OCI-LY7 (cell line): ENCODE measurements around the gene TMEM158. TPM values are rescaled to one million over a fixed set of nuclear protein-coding genes. Genes with fewer than 3 reads are reported as not detected.

Experiments used
- BruUV-seq: library from RNA; stranded (reverse); fragments of 400-500 nt; replicated peaks from 2 replicates; lab custom pipeline; 2021; lab: Mats Ljungman, UMichigan
- CTCF ChIA-PET: fragments of 300-600 bp; sonication (Branson Sonifier 250); formaldehyde crosslinking; loops from one replicate; lab custom pipeline; 2022; ENCODE audit warnings: antibody characterized with exemption; ENCODE audit not compliant: unreplicated experiment; lab: Charles Lee
- POLR2A ChIA-PET: fragments of 300-600 bp; sonication (Branson Sonifier 250); formaldehyde crosslinking; loops from one replicate; lab custom pipeline; 2022; ENCODE audit warnings: antibody characterized with exemption; lab: Charles Lee
- DNase-seq: peaks from one replicate; pipeline ENCODE4 v3.0.0-alpha.2; 2015; ENCODE audit warnings: low spot score
- H2AFZ ChIP-seq: fragments of 200-600 bp; sonication (generic), shearing (Covaris generic); 2 replicates; pipeline ENCODE4 v1.6.1; 2014; ENCODE audit warnings: mild to moderate bottlenecking, antibody characterized with exemption, low read length, moderate library complexity
- H3K27ac ChIP-seq: fragments of 200-600 bp; sonication (generic); 2 replicates; pipeline ENCODE4 v1.5.1; 2014; ENCODE audit warnings: mixed run types, low read depth, mild to moderate bottlenecking, moderate library complexity, low read length, inconsistent platforms; ENCODE audit not compliant: poor library complexity, severe bottlenecking
- H3K36me3 ChIP-seq: fragments of 200-600 bp; sonication (generic); 2 replicates; pipeline ENCODE4 v1.6.1; 2014; ENCODE audit warnings: mild to moderate bottlenecking, antibody characterized with exemption, low read length, moderate library complexity, mixed read lengths; ENCODE audit not compliant: insufficient read depth
- H3K4me1 ChIP-seq: fragments of 200-600 bp; sonication (generic); 2 replicates; pipeline ENCODE4 v1.5.1; 2014; ENCODE audit warnings: mild to moderate bottlenecking, low read length; ENCODE audit not compliant: insufficient read depth, poor library complexity, severe bottlenecking
- H3K4me2 ChIP-seq: fragments of 200-600 bp; sonication (generic); 2 replicates; pipeline ENCODE4 v1.6.1; 2014; ENCODE audit warnings: mild to moderate bottlenecking, low read length
- H3K4me3 ChIP-seq: fragments of 200-600 bp; sonication (generic); 2 replicates; pipeline ENCODE4 v1.5.1; 2014; ENCODE audit warnings: mild to moderate bottlenecking, low read depth, low read length; ENCODE audit not compliant: poor library complexity, severe bottlenecking
- H3K79me2 ChIP-seq: fragments of 200-600 bp; sonication (generic); 2 replicates; pipeline ENCODE4 v1.6.1; 2016; ENCODE audit warnings: low read depth, mild to moderate bottlenecking, low read length, moderate library complexity, mixed read lengths; ENCODE audit not compliant: insufficient read depth
- H3K9me2 ChIP-seq: fragments of 200-600 bp; sonication (generic); 2 replicates; pipeline ENCODE4 v1.6.1; 2016; ENCODE audit warnings: mild to moderate bottlenecking, low read length, mixed read lengths; ENCODE audit not compliant: insufficient read depth
- H3K9me3 ChIP-seq: fragments of 200-600 bp; sonication (generic); 2 replicates; pipeline ENCODE4 v1.6.1; 2014; ENCODE audit warnings: mild to moderate bottlenecking, mixed run types, low read length, mixed read lengths
- H4K20me1 ChIP-seq: fragments of 200-600 bp; sonication (generic); 2 replicates; pipeline ENCODE4 v1.6.1; 2014; ENCODE audit warnings: mild to moderate bottlenecking, antibody characterized with exemption, low read length, moderate library complexity, mixed read lengths; ENCODE audit not compliant: insufficient read depth
- EZH2phosphoT487 ChIP-seq: fragments of 200-600 bp; sonication (generic); IDR thresholded peaks from 2 replicates; pipeline ENCODE4 v1.6.1; 2018; ENCODE audit warnings: low read depth, borderline replicate concordance, mild to moderate bottlenecking, mixed run types, antibody characterized with exemption, low read length, moderate library complexity, mixed read lengths
- intact Hi-C: fragments of 100-400 bp; cut with micrococcal nuclease; formaldehyde crosslinking; loops from one replicate; pipeline ENCODE4 v1.10.0; 2022; ENCODE audit not compliant: unreplicated experiment
- total RNA-seq, 2 experiments: library from RNA; depleted of rRNA in 1 of 2; stranded (reverse); fragments of >200 nt in 1 of 2; shearing (Covaris generic) in 1 of 2; gene quantifications; 2 replicates each; pipeline ENCODE4 v1.2.3, GENCODE V29; 2014 to 2022
- TF ChIP-seq, protein P1 (sequence below): fragments of 200-600 bp; sonication (generic); conservative IDR thresholded peaks from 2 replicates; pipeline ENCODE4 v1.5.1; 2014; ENCODE audit warnings: mild to moderate bottlenecking, antibody characterized with exemption, low read length, moderate library complexity, mixed read lengths

The TMEM158 gene
- total RNA-seq, 2 experiments from 2014 or later = not detected

DNA sequence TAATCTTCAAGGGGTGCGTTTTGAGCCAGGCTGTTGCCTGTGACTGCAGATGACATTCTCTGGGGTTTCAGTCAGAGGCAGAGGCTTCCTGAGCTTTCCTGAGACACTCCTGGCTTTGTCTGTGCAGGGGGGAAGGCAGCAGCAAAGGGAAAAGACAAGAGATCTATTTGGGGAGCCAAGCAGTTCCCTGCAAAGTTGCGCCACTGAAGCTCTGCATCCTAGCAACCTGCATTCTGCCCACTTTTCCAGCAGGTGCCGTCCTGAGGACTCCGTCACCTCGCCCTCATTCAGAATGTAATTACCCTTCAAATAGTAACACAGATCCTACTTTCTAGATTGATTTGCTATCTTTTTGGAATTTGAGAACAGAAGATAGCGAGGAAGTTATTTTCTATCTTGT, 1.9 kb upstream of the TMEM158 start:
- POLR2A ChIA-PET = no interaction called here

DNA sequence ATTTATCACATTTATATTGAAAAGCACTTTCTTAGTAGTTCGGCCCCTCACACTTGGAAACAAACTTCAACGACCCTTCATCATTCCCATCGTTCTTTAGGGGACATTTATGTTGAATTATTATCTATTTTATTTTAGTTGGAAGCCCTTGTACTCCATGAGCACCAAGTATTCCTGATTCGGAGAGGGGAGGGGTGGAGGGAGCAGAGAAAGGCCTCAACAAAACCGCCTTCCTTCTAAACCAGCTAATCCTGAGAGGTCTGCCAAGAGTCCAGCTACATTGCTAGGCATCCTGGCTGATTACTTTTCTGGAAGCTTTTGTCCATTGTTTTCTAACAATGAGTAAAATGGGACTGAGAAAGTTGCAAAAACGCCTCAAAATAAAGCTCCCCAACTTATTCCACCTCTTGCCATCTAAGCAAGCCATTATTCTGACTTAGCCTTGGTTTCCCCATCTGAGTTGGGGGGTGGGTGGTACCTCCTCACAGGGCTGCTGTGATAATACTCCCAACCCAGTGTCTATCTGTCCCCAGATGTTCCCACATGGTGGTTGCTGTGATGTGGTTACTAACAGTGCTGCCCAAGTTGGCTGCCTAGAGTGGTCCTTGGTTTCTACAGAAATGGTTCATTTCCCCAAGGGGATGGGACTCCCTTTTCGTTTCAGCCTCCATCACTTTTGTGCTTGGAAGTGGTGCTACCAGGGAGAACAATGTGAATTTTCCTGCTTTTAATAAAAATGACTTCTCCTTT, 1.2 kb upstream of the TMEM158 start:
- TF ChIP-seq, protein P1, sequence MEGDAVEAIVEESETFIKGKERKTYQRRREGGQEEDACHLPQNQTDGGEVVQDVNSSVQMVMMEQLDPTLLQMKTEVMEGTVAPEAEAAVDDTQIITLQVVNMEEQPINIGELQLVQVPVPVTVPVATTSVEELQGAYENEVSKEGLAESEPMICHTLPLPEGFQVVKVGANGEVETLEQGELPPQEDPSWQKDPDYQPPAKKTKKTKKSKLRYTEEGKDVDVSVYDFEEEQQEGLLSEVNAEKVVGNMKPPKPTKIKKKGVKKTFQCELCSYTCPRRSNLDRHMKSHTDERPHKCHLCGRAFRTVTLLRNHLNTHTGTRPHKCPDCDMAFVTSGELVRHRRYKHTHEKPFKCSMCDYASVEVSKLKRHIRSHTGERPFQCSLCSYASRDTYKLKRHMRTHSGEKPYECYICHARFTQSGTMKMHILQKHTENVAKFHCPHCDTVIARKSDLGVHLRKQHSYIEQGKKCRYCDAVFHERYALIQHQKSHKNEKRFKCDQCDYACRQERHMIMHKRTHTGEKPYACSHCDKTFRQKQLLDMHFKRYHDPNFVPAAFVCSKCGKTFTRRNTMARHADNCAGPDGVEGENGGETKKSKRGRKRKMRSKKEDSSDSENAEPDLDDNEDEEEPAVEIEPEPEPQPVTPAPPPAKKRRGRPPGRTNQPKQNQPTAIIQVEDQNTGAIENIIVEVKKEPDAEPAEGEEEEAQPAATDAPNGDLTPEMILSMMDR = no peak
- TF ChIP-seq EZH2phosphoT487 = no peak
- no peak overlapping the region for H3K4me2 ChIP-seq
- ChIA-PET CTCF (no interaction called here), POLR2A (no interaction called here)
- H3K27ac ChIP-seq = no peak overlapping the region
- H3K4me1 ChIP-seq = no peaks in the 10 kb centered on the region
- intact Hi-C loops = no loop called here
- H4K20me1 ChIP-seq = no peaks in the 10 kb centered on the region
- BruUV-seq = no TSS peak
- no peak overlapping the region for H3K4me3 ChIP-seq
- H3K9me3 ChIP-seq = no peaks in the 10 kb centered on the region
- no peak for DNase-seq
- no peaks in the 10 kb centered on the region for H3K79me2 ChIP-seq
- H3K36me3 ChIP-seq = no peaks in the 10 kb centered on the region
- no peak overlapping the region for H2AFZ ChIP-seq
- no peaks in the 10 kb centered on the region for H3K9me2 ChIP-seq

More for the DNA sequence above, 1.9 kb upstream of the TMEM158 start:
- no peak for DNase-seq
- TF ChIP-seq, protein P1 = no peak
- CTCF ChIA-PET = no interaction called here
- no peaks in the 10 kb centered on the region for H3K79me2 ChIP-seq
- H3K36me3 ChIP-seq = no peaks in the 10 kb centered on the region
- H3K27ac ChIP-seq = no peak overlapping the region
- no peak overlapping the region for H3K4me2 ChIP-seq
- no peak overlapping the region for H3K4me3 ChIP-seq
- H2AFZ ChIP-seq = no peak overlapping the region
- no peaks in the 10 kb centered on the region for H3K9me2 ChIP-seq
- no TSS peak for BruUV-seq
- intact Hi-C loops = no loop called here
- H4K20me1 ChIP-seq = no peaks in the 10 kb centered on the region
- no peaks in the 10 kb centered on the region for H3K4me1 ChIP-seq
- no peaks in the 10 kb centered on the region for H3K9me3 ChIP-seq

DNA sequence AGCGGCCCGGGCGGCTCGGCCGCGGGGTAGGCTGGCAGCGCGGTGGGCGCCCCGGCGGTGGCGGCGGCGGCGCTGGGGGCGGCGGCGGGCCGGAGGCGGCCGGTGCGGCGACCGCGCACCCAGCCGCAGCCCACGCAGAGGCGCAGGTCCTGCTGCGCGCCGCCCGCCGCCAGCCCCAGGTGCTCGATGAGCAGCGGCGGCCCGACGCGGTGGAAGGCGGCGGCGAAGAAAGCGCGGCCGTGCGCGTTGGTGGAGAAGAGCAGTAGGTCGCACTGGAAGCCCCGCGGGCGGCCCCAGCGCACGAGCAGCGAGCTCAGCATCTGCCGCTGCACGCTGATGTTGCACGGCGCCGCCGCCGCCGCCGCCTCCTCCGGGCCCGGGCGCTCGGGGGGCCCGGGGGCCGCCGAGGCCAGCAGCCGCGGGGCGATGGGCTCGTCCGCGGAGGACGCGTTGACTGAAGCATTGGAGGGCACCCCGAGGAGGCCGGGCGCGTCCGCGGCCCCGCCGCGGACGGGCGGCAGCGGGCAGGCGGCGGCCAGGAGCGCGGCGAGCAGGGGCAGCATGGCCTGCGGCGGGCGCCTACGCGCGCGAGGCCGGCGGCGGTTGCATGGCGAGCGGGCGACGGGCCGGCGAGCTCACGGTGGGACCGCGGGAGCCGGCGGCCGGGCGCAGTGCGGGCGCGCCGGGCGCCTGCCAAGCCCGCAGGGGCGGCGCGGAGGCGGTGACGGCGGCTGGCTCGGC, 452 bp downstream of the TMEM158 start:
- no peak for DNase-seq
- no peaks in the 10 kb centered on the region for H4K20me1 ChIP-seq
- H3K4me3 ChIP-seq = no peak overlapping the region
- no peak overlapping the region for H3K27ac ChIP-seq
- CTCF ChIA-PET = no interaction called here
- H3K9me2 ChIP-seq = no peaks in the 10 kb centered on the region
- no peaks in the 10 kb centered on the region for H3K9me3 ChIP-seq
- H3K4me1 ChIP-seq = no peaks in the 10 kb centered on the region
- intact Hi-C loops = no loop called here
- peak overlapping the region; percentile 34; the same call in 1 of the 2 replicates for H3K4me2 ChIP-seq
- H2AFZ ChIP-seq = no peak overlapping the region
- no TSS peak for BruUV-seq
- POLR2A ChIA-PET = no interaction called here
- H3K36me3 ChIP-seq = no peaks in the 10 kb centered on the region
- no peaks in the 10 kb centered on the region for H3K79me2 ChIP-seq
- TF ChIP-seq, protein P1 = no peak
- no peak for TF ChIP-seq EZH2phosphoT487
